ENCODE results near the gene CASP8. TPM values are rescaled to one million over a fixed set of nuclear protein-coding genes. Genes with fewer than 3 reads are reported as not detected.

Gene CASP8
- total RNA-seq, 4 donors from 2014 or later = 32.0 to 262 (median 42.8) TPM

DNA sequence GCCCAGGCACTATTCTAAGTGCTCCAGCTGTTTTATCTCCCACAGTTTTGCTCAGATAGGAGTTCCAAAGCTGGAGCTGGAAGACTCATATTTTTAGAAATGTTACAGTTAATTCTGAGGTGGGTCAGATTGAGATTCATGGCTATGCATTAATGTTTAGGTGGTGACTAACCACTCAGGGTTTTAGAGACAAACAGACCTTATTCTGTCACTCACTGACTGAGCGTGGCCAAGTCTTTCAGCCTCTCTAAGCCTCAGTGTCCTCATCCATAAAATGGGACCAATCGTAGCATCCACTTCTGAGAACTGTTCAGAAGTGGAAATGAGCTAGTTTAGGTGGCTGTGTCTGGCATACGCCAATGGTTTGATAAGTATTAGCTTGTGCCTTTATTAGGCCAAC is 4.3 kb upstream of the CASP8 start:
- Histone ChIP-seq H3K4me3 (no peak overlapping the region), H3K27ac (peak overlapping the region in 2 of 4 donors; percentile 88 to 93), H3K4me1 (peaks cover 0 to 34% (median 19%) of the 10 kb centered on the region in 4 donors), H3K27me3 (no peaks in the 10 kb centered on the region), H3K9me3 (no peaks in the 10 kb centered on the region), H3K36me3 (no peaks in the 10 kb centered on the region)
- DNase-seq = no peak
- no peak for TF ChIP-seq POLR2A (IDR thresholded peaks at IDR 0.05)
- TF ChIP-seq, protein P1, sequence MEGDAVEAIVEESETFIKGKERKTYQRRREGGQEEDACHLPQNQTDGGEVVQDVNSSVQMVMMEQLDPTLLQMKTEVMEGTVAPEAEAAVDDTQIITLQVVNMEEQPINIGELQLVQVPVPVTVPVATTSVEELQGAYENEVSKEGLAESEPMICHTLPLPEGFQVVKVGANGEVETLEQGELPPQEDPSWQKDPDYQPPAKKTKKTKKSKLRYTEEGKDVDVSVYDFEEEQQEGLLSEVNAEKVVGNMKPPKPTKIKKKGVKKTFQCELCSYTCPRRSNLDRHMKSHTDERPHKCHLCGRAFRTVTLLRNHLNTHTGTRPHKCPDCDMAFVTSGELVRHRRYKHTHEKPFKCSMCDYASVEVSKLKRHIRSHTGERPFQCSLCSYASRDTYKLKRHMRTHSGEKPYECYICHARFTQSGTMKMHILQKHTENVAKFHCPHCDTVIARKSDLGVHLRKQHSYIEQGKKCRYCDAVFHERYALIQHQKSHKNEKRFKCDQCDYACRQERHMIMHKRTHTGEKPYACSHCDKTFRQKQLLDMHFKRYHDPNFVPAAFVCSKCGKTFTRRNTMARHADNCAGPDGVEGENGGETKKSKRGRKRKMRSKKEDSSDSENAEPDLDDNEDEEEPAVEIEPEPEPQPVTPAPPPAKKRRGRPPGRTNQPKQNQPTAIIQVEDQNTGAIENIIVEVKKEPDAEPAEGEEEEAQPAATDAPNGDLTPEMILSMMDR (IDR thresholded peaks at IDR 0.05) = no peak

DNA sequence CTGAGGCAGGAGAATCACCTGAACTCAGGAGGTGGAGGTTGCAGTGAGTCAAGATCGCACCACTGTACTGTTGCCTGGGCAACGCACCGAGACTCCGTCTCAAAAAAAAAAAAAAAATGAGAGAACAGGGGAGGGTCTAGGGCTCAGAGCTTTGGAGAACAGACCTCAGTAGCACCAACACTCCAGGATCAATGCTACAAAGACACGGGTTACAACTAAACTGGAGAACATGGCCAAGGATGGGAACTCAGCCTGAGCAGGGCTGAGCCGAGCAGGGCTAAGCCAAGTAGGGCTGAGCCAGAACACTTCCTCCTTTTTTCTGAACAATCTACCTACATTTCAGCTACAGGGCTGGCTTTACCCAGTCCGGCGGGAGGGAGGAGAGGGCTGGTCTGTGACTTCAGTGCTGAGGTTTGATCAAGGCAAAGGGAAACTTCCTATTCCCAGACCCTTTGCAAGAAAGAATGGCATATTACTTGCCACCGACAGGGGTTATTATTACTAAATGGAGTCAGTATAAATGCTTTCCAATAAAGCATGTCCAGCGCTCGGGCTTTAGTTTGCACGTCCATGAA is 2.9 kb upstream of the CASP8 start:
- TF ChIP-seq POLR2A (IDR thresholded peaks at IDR 0.05) = no peak
- TF ChIP-seq, protein P1 (IDR thresholded peaks at IDR 0.05) = peak in 4 of 6 experiments; percentile 24 to 44 (median 30)
- no peaks in the 10 kb centered on the region for H3K27me3 ChIP-seq
- DNase-seq = peak; percentile 61 to 76 (median 63)
- H3K9me3 ChIP-seq = no peaks in the 10 kb centered on the region
- H3K36me3 ChIP-seq = no peaks in the 10 kb centered on the region
- H3K4me3 ChIP-seq = peak overlapping the region; percentile 33 to 73 (median 56)
- H3K4me1 ChIP-seq = peaks cover 0 to 32% (median 17%) of the 10 kb centered on the region in 4 donors
- H3K27ac ChIP-seq = peak overlapping the region; percentile 85 to 96 (median 90)

DNA sequence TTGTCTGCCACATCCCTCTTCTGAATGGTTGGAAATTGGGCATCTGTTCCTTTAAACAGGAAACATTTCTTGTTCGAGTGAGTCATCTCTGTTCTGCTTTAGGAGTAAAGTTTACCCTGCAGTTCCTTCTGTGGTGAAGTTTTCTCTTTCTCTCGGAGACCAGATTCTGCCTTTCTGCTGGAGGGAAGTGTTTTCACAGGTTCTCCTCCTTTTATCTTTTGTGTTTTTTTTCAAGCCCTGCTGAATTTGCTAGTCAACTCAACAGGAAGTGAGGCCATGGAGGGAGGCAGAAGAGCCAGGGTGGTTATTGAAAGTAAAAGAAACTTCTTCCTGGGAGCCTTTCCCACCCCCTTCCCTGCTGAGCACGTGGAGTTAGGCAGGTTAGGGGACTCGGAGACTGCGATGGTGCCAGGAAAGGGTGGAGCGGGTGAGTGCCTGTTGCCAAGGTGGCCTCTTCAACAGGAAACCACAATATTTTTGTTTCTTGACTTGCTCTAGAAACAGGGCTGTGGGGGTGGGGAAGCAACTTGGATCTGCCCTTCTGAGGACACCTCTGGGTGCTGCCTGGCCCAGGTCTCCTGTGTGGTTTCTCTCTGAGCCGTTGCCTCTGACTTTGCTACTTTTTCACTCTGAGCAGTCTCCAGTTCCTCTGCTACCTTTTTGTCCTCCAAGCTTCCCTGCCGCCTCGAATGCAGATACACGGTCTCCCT is 2.2 kb upstream of the CASP8 start:
- peaks cover 0 to 32% (median 14%) of the 10 kb centered on the region in 4 donors for H3K4me1 ChIP-seq
- TF ChIP-seq POLR2A (IDR thresholded peaks at IDR 0.05) = peak; percentile 38 to 64
- TF ChIP-seq, protein P1 (IDR thresholded peaks at IDR 0.05) = no peak
- DNase-seq = peak; percentile 81 to 98 (median 97)

DNA sequence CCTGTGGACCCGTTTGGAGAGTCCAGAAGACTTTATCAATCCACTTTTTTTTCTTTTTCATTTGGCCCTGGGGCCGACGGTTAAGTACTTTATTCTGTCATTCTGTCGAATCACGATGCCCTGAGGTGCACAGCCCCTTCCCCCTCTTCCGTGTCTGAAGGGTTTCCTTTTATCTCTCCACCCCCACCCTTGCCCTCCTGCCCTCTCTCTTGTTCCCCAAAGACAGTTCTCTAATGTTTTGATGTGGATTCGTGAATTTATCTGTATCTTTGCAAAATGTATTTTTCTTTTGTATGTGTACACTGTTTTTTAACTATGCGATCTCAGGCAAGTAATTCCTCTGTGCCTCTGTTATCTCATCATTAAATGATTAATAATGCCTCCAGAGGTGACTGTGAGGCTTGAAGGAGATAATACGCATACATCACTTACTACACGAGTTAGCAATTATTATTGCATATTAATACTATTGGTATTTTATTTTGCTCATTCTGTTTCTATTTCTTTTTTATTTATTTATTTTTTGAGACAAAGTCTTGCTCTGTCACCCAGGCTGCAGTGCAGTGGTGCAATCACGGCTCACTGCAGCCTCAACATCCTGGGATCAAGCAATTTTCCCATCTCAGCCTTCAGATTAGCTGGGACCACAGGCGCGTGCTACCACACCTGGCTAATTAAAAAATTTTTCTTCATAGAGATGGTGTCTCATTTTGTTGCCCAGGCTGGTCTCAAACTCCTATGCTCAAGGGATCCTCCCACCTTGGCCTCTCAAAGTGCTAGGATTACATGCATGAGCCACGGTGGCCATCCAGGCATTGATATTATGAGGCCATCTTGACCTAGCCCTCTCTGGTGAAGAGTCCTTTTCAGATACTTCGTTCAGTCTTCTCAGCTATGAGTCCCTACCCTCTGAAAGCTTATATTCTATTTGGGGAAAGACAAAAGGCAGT is 1.4 kb upstream of the CASP8 start:
- H3K27me3 ChIP-seq = no peaks in the 10 kb centered on the region
- peak in 1 of 3 donors; percentile 69 for DNase-seq
- peak overlapping the region; percentile 33 to 73 (median 56) for H3K4me3 ChIP-seq
- H3K36me3 ChIP-seq = no peaks in the 10 kb centered on the region
- peak overlapping the region; percentile 85 to 96 (median 90) for H3K27ac ChIP-seq
- peaks cover 0 to 32% (median 14%) of the 10 kb centered on the region in 4 donors for H3K4me1 ChIP-seq
- TF ChIP-seq, protein P1 (IDR thresholded peaks at IDR 0.05) = peak in 1 of 6 experiments; percentile 15
- no peak for TF ChIP-seq POLR2A (IDR thresholded peaks at IDR 0.05)
- H3K9me3 ChIP-seq = no peaks in the 10 kb centered on the region

More for the DNA sequence above, 2.2 kb upstream of the CASP8 start:
- Histone ChIP-seq H3K27me3 (no peaks in the 10 kb centered on the region), H3K36me3 (no peaks in the 10 kb centered on the region), H3K27ac (peak overlapping the region; percentile 85 to 96 (median 90)), H3K9me3 (no peaks in the 10 kb centered on the region), H3K4me3 (peak overlapping the region; percentile 33 to 73 (median 56))

DNA sequence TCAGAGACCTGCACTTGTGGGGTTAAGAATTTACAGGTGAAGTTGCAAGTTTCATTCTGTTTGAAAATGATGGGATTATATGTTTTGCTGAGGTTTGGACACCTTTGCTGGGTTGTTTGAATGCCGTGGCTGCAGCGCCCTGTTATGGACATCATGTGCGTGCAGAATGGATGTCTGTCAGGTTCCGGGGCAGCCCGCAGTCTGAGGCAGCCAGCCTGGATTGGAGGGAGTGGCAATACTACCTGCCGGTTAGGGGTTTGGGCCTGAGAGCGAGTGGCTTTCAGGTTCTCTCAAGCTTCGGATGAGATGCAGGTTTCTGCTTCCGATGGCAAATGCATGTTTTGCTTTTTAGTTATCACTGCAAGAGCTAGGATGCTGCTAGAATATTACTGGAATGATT is 1.1 kb downstream of the CASP8 start:
- Histone ChIP-seq H3K27me3 (no peaks in the 10 kb centered on the region), H3K27ac (peak overlapping the region in 3 of 4 donors; percentile 85 to 96 (median 88)), H3K9me3 (no peaks in the 10 kb centered on the region), H3K4me1 (peaks cover 0 to 31% (median 10%) of the 10 kb centered on the region in 4 donors), H3K4me3 (peak overlapping the region; percentile 33 to 51 (median 40)), H3K36me3 (no peaks in the 10 kb centered on the region)
- TF ChIP-seq, protein P1 (IDR thresholded peaks at IDR 0.05) = no peak
- no peak for TF ChIP-seq POLR2A (IDR thresholded peaks at IDR 0.05)
- DNase-seq = peak; percentile 54 to 75 (median 65)

All from Peyer's patch (tissue), 4 donors.